ENCODE measurements around the gene AATK. TPM values are rescaled to one million over a fixed set of nuclear protein-coding genes. Genes with fewer than 3 reads are reported as not detected.

Gene AATK
- total and polyA plus RNA-seq, 2 of the 4 experiments (the other 2 are of a cell fraction) = under 0.01 to 0.21 TPM

- Histone ChIP-seq H2BK5ac (ENCODE audit: low read depth, low read length, poor library complexity, severe bottlenecking) (no peak overlapping the region), H3K18ac (ENCODE audit: low read depth, low read length) (no peak overlapping the region), H3K4me3 (ENCODE audit: insufficient read depth, low read depth, low read length) (no peak overlapping the region), H4K8ac (ENCODE audit: low read depth in 2 of 2, low read length in 2 of 2) (no peak overlapping the region), H3K79me1 (ENCODE audit: low read depth in 1 of 2, low read length in 2 of 2) (no peaks in the 10 kb centered on the region), H3K27ac (ENCODE audit: insufficient read depth, low read length) (no peak overlapping the region), H3K4me1 (ENCODE audit: control insufficient read depth, insufficient read depth, low read length) (no peaks in the 10 kb centered on the region), H3K9me3 (ENCODE audit: control insufficient read depth, insufficient read depth, low read length) (no peaks in the 10 kb centered on the region), H3K36me3 (ENCODE audit: control insufficient read depth, insufficient read depth, low read length) (no peaks in the 10 kb centered on the region), H4K20me1 (ENCODE audit: insufficient read depth, low read length) (no peaks in the 10 kb centered on the region), H2AFZ (replicated peaks; ENCODE audit: low read length, poor library complexity) (no peak overlapping the region), H3K27me3 (ENCODE audit: control insufficient read depth, insufficient read depth, low read length) (peaks cover 44% of the 10 kb centered on the region), H2BK15ac (ENCODE audit: low read depth, low read length) (no peak overlapping the region), H2BK20ac (ENCODE audit: low read depth, low read length) (no peak overlapping the region), H3K23ac (ENCODE audit: low read depth, low read length) (no peak overlapping the region), H2AK5ac (ENCODE audit: low read depth, low read length) (no peak overlapping the region), H4K5ac (ENCODE audit: low read depth, low read length) (no peak overlapping the region), H3K4me2 (ENCODE audit: low read depth, low read length) (no peak overlapping the region), H3K56ac (ENCODE audit: extremely low read depth, insufficient read depth, low read length) (no peak overlapping the region), H2AK9ac (replicated peaks; ENCODE audit: low read depth, low read length, poor library complexity) (no peak overlapping the region), H3K9ac (ENCODE audit: low read depth, low read length) (no peak overlapping the region), H3K14ac (replicated peaks; ENCODE audit: low read depth, low read length) (no peak overlapping the region), H2BK120ac (ENCODE audit: low read depth, low read length) (no peak overlapping the region), H3K4ac (ENCODE audit: low read depth, low read length) (no peak overlapping the region), H4K91ac (ENCODE audit: insufficient read depth, low read depth, low read length) (no peak overlapping the region), H3K9me1 (ENCODE audit: insufficient read depth, low read length) (no peaks in the 10 kb centered on the region)
- BruUV-seq (replicated peaks) = no TSS peak
- TF ChIP-seq CHD1 (IDR thresholded peaks at IDR 0.05; ENCODE audit: low read depth, low read length) (no peak), FOS (IDR thresholded peaks at IDR 0.05; ENCODE audit: low read depth, low read length) (no peak), USF2 (IDR thresholded peaks at IDR 0.05; ENCODE audit: low read depth, low read length) (no peak), RCOR1 (IDR thresholded peaks at IDR 0.05; ENCODE audit: insufficient replicate concordance, low read length) (no peak), NFE2L2 (IDR thresholded peaks at IDR 0.05; ENCODE audit: low read depth, low read length) (no peak), CEBPB (IDR thresholded peaks at IDR 0.05; ENCODE audit: low read depth, low read length) (no peak), MAFK (IDR thresholded peaks at IDR 0.05; ENCODE audit: low read depth, low read length) (no peak), BHLHE40 (IDR thresholded peaks at IDR 0.05; ENCODE audit: low read depth, low read length) (no peak), MXI1 (IDR thresholded peaks at IDR 0.05; ENCODE audit: borderline replicate concordance, low read depth, low read length) (no peak), POLR2A (IDR thresholded peaks at IDR 0.05; ENCODE audit: low read depth, low read length) (no peak), ELK1 (IDR thresholded peaks at IDR 0.05; ENCODE audit: borderline replicate concordance, low read depth, low read length) (no peak), MAZ (IDR thresholded peaks at IDR 0.05; ENCODE audit: borderline replicate concordance, low read depth, low read length) (no peak), SMC3 (IDR thresholded peaks at IDR 0.05; ENCODE audit: low read depth, low read length) (no peak), CTCF (conservative IDR thresholded peaks at IDR 0.05; ENCODE audit: low read depth, low read length) (no peak), RFX5 (IDR thresholded peaks at IDR 0.05; ENCODE audit: low read depth, low read length) (no peak), RAD21 (IDR thresholded peaks at IDR 0.05; ENCODE audit: low read length) (no peak)
- intact Hi-C loops (cut with micrococcal nuclease) (no loop called here), in situ Hi-C loops (cut with MboI; ENCODE audit: low sequenced_read_pairs) (no loop called here), dilution Hi-C loops (cut with HindIII; ENCODE audit: low sequenced_read_pairs, unreplicated experiment) (no loop called here)
- CTCF ChIA-PET = no interaction called here
- no peak for DNase-seq
- WGBS, 2 experiments (ENCODE audit: extremely low coverage in 2 of 2, insufficient read length in 1 of 2) = 100% methylated on average over 1 of the region's 11 CpGs; no CpG with 5 or more reads in 1 of the 2 experiments
- POLR2A ChIA-PET (ENCODE audit: unreplicated experiment) = no interaction called here
- ATAC-seq (ENCODE audit: low read depth) = no peak
Measured at GRCh38 chr17:81162491-81162890, 3.5 kb downstream of the AATK start.

Measured in IMR-90 (cell line).